ENCODE data around the gene PSMC5.
A peak's percentile ranks its signal among the peaks of the same experiment; 100 is the strongest.

Gene PSMC5

DNA sequence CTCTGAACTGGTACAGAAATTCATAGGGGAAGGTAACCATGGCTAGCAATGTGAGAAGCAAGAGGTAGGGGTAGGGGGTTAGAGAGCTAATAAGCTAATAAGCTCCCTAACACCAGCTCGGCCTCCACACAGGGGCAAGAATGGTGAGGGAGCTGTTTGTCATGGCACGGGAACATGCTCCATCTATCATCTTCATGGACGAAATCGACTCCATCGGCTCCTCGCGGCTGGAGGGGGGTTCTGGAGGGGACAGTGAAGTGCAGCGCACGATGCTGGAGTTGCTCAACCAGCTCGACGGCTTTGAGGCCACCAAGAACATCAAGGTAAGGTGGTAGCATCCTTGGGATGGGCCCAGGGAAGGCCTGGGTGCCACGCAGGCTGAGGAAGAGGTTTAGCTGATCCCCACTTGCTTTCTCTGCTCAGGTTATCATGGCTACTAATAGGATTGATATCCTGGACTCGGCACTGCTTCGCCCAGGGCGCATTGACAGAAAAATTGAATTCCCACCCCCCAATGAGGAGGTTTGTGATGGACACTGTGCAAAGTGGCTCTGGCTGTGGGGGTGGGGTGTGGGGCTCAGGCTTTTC lies 3.8 kb downstream of the PSMC5 start:
- Mint-ChIP-seq H3K36me3 (ENCODE audit: low read depth) (peaks cover 54% of the 10 kb centered on the region), H3K4me3 (no peak overlapping the region), H3K4me1 (peaks cover 40% of the 10 kb centered on the region), H3K9me3 (no peaks in the 10 kb centered on the region), H3K27me3 (ENCODE audit: low read depth, poor library complexity) (peaks cover 5% of the 10 kb centered on the region), H3K27ac (no peak overlapping the region)
- TF ChIP-seq, protein P1, sequence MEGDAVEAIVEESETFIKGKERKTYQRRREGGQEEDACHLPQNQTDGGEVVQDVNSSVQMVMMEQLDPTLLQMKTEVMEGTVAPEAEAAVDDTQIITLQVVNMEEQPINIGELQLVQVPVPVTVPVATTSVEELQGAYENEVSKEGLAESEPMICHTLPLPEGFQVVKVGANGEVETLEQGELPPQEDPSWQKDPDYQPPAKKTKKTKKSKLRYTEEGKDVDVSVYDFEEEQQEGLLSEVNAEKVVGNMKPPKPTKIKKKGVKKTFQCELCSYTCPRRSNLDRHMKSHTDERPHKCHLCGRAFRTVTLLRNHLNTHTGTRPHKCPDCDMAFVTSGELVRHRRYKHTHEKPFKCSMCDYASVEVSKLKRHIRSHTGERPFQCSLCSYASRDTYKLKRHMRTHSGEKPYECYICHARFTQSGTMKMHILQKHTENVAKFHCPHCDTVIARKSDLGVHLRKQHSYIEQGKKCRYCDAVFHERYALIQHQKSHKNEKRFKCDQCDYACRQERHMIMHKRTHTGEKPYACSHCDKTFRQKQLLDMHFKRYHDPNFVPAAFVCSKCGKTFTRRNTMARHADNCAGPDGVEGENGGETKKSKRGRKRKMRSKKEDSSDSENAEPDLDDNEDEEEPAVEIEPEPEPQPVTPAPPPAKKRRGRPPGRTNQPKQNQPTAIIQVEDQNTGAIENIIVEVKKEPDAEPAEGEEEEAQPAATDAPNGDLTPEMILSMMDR (IDR thresholded peaks at IDR 0.05), result no peak
- no peak for DNase-seq

DNA sequence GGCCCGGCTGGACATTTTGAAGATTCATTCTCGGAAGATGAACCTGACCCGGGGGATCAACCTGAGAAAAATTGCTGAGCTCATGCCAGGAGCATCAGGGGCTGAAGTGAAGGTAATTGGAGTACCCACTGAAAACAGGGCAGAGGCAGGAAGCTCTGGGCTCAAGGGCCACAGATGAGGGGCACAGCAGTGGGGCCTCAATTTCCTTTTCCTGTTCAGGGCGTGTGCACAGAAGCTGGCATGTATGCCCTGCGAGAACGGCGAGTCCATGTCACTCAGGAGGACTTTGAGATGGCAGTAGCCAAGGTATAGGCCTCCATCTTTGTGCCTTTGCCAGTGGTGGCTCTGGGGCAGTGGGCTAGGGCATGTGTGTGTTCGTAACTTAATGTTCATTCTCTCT lies 4.3 kb downstream of the PSMC5 start:
- Mint-ChIP-seq H3K27ac (no peak overlapping the region), H3K27me3 (ENCODE audit: low read depth, poor library complexity) (peaks cover 5% of the 10 kb centered on the region), H3K9me3 (no peaks in the 10 kb centered on the region), H3K4me3 (no peak overlapping the region), H3K36me3 (ENCODE audit: low read depth) (peaks cover 55% of the 10 kb centered on the region), H3K4me1 (peaks cover 35% of the 10 kb centered on the region)
- TF ChIP-seq, protein P1 (IDR thresholded peaks at IDR 0.05), result no peak
- no peak for DNase-seq

DNA sequence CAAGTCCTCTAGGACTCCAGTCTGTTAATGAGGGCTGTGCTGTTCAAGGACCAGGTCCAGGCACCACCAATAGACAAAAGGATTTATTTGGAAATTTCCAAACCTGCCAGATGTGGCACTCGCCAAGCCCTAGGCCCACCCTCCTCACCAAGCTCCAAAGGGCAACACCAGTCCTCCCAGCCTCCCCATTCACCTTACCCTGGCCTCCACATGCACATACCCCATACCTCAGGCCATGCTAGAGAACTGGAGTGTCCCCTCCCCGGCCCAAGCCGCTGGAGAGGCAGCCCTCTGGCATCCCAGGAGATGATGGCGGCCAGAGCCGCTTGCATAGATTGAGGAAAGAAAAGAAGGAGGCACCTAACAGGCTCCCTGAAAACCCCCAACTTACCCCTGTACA lies 4.8 kb downstream of the PSMC5 start:
- Mint-ChIP-seq H3K36me3 (ENCODE audit: low read depth) (peaks cover 60% of the 10 kb centered on the region), H3K4me1 (peaks cover 31% of the 10 kb centered on the region), H3K4me3 (no peak overlapping the region), H3K27me3 (ENCODE audit: low read depth, poor library complexity) (peaks cover 2% of the 10 kb centered on the region), H3K27ac (peak overlapping the region; percentile 12), H3K9me3 (no peaks in the 10 kb centered on the region)
- TF ChIP-seq, protein P1 (IDR thresholded peaks at IDR 0.05), result no peak
- no peak for DNase-seq

GRCh38 chr17:63832455-63832854 lies 5.2 kb downstream of the PSMC5 start:
- TF ChIP-seq, protein P1 (IDR thresholded peaks at IDR 0.05), result no peak

DNA sequence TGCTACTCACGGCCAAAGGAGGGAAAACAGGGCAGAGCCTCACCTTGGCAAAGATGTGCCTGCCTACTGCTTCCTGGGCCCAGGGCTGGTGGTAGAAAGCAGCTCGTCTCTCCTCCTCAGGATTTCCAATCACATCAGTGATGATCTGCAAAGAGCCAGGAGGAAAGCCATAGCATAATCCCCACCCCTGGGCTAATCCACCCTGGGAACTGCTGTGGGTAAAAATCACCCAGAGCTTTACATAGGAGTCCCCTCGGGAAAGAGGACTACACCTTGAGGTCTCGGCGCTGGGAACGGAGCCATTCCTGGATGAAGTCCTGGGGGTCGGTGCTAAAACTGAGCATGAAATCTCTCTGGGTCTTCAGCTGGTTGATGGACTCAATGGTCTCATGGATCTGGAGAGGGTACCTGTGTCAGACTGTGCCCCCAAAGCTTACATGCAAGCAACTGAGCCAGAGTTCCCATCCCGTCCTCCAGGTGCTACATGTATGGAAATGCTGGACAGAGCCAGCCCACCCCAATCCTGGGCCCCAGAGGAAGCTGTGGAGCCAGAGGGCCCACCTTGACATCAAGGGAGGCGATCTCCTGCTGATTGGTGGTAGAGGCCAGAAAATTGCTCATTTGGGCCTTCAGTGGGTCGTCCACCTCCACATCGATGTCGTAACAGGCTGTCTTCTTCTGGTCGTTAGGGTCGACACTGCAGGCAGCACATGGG lies 6.0 kb downstream of the PSMC5 start:
- DNase-seq, result no peak
- Mint-ChIP-seq H3K4me3 (no peak overlapping the region), H3K27ac (no peak overlapping the region), H3K4me1 (peaks cover 25% of the 10 kb centered on the region), H3K36me3 (ENCODE audit: low read depth) (peaks cover 62% of the 10 kb centered on the region), H3K27me3 (ENCODE audit: low read depth, poor library complexity) (no peaks in the 10 kb centered on the region), H3K9me3 (no peaks in the 10 kb centered on the region)
- TF ChIP-seq, protein P1 (IDR thresholded peaks at IDR 0.05), result no peak

More at GRCh38 chr17:63832455-63832854, 5.2 kb downstream of the PSMC5 start:
- H3K27ac Mint-ChIP-seq, result peak overlapping the region; percentile 12
- no peaks in the 10 kb centered on the region for H3K27me3 Mint-ChIP-seq (ENCODE audit: low read depth, poor library complexity)
- H3K9me3 Mint-ChIP-seq, result no peaks in the 10 kb centered on the region
- H3K4me3 Mint-ChIP-seq, result no peak overlapping the region
- no peak for DNase-seq
- peaks cover 62% of the 10 kb centered on the region for H3K36me3 Mint-ChIP-seq (ENCODE audit: low read depth)
- H3K4me1 Mint-ChIP-seq, result peaks cover 30% of the 10 kb centered on the region

Measured in nephron progenitor cell (in vitro differentiated cells).